ENCODE results near the gene RUNX2.

DNA sequence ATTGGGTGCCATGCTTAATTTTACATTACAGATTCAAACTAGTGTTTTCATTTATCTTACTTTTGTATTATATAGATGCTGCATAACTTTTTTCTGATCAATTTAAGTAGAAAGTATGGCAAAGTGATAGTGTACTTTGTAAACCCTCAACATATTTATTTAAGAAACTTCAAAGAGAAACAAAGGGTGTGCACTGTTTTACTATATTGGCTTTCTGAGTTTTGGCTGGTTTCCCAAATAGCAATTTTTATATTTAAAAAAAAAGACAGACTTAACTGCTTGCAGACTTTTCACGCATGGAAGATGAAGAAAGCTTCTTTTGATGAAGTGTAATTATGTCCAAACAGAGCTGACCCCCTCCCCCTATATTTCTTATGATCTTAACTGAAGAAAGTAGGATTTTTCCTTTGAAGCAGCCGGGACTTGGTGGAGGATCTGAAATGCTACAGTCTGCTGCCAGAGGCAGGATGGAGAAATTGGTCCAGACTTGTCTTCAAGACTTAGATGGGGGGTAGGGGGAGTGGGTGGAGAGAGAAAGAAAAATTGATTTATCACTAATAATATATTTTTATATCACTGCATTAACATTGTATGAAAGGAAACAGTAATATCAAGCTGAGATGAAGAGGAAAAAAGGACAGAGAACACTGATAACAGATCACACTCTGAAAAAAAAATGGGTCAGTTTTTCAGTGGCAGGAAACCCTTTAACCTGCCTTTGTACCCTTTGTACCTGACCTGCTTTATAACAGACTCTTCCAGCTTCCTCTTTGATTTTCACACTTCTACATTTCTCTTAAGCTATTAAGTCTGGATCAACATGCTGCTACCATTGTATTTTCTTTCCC, 105.6 kb downstream of the RUNX2 start:
- TF ChIP-seq EZH2 (IDR thresholded peaks at IDR 0.05; ENCODE audit: insufficient read depth, low read length): no peak
- TF ChIP-seq, protein P1, sequence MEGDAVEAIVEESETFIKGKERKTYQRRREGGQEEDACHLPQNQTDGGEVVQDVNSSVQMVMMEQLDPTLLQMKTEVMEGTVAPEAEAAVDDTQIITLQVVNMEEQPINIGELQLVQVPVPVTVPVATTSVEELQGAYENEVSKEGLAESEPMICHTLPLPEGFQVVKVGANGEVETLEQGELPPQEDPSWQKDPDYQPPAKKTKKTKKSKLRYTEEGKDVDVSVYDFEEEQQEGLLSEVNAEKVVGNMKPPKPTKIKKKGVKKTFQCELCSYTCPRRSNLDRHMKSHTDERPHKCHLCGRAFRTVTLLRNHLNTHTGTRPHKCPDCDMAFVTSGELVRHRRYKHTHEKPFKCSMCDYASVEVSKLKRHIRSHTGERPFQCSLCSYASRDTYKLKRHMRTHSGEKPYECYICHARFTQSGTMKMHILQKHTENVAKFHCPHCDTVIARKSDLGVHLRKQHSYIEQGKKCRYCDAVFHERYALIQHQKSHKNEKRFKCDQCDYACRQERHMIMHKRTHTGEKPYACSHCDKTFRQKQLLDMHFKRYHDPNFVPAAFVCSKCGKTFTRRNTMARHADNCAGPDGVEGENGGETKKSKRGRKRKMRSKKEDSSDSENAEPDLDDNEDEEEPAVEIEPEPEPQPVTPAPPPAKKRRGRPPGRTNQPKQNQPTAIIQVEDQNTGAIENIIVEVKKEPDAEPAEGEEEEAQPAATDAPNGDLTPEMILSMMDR (IDR thresholded peaks at IDR 0.05; ENCODE audit: insufficient read depth, low read depth, low read length): no peak
